A673 (cell line): ENCODE measurements around the gene FCN1. TPM values are rescaled to one million over a fixed set of nuclear protein-coding genes. Genes with fewer than 3 reads are reported as not detected.

ENCODE experiments used
- Bru-seq: library from RNA; stranded (reverse); fragments of 400-500 nt; gene quantifications from one replicate; lab custom pipeline; 2021; lab: Mats Ljungman, UMichigan
- BruChase-seq, 2 experiments: library from RNA; stranded (reverse); fragments of 400-500 nt; gene quantifications; one replicate each; lab custom pipeline; 2021; lab: Mats Ljungman, UMichigan
- BruUV-seq: library from RNA; stranded (reverse); fragments of 400-500 nt; replicated peaks from 2 replicates; lab custom pipeline; 2021; lab: Mats Ljungman, UMichigan
- CTCF ChIA-PET: fragments of 300-600 bp; sonication (Branson Sonifier 250); formaldehyde crosslinking; loops from one replicate; lab custom pipeline; 2022; ENCODE audit warnings: antibody characterized with exemption; lab: Charles Lee
- POLR2A ChIA-PET: fragments of 300-600 bp; sonication (Branson Sonifier 250); formaldehyde crosslinking; loops from one replicate; lab custom pipeline; 2022; ENCODE audit warnings: antibody characterized with exemption; ENCODE audit not compliant: low non-redundant PET; lab: Charles Lee
- DNase-seq: peaks from one replicate; pipeline ENCODE4 v3.0.0-alpha.2; 2015; ENCODE audit warnings: low spot score
- H3K27ac ChIP-seq: fragments of 200-600 bp; sonication (generic); 2 replicates; pipeline ENCODE4 v1.5.1; 2016; ENCODE audit warnings: mixed run types, low read depth, mild to moderate bottlenecking, mixed read lengths, antibody characterized with exemption, low read length; ENCODE audit not compliant: poor library complexity, severe bottlenecking
- H3K27me3 ChIP-seq: fragments of 200-600 bp; sonication (generic); replicated peaks from 2 replicates; pipeline ENCODE4 v1.6.1; 2017; ENCODE audit warnings: mixed run types, low read depth, mild to moderate bottlenecking, mixed read lengths, antibody characterized with exemption, low read length; ENCODE audit not compliant: insufficient read depth, poor library complexity
- H3K36me3 ChIP-seq: fragments of 200-600 bp; sonication (generic); 2 replicates; pipeline ENCODE4 v1.6.1; 2016; ENCODE audit warnings: mixed run types, mild to moderate bottlenecking, mixed read lengths, antibody characterized with exemption, low read length; ENCODE audit not compliant: insufficient read depth, poor library complexity, severe bottlenecking
- H3K4me1 ChIP-seq: fragments of 200-600 bp; sonication (generic); 2 replicates; pipeline ENCODE4 v1.6.1; 2017; ENCODE audit warnings: mixed run types, mild to moderate bottlenecking, mixed read lengths, antibody characterized with exemption, low read length; ENCODE audit not compliant: insufficient read depth, poor library complexity, severe bottlenecking
- H3K4me3 ChIP-seq: fragments of 200-600 bp; sonication (generic); 2 replicates; pipeline ENCODE4 v1.5.1; 2016; ENCODE audit warnings: low read depth, mixed run types, mild to moderate bottlenecking, mixed read lengths, low read length; ENCODE audit not compliant: poor library complexity, severe bottlenecking
- H3K9me3 ChIP-seq: fragments of 200-600 bp; sonication (generic); 2 replicates; pipeline ENCODE4 v1.6.1; 2016; ENCODE audit warnings: mixed run types, low read depth, mild to moderate bottlenecking, mixed read lengths, antibody characterized with exemption, low read length; ENCODE audit not compliant: poor library complexity, severe bottlenecking
- CTCF ChIP-seq: fragments of 300-800, 200-600 bp; sonication (generic); conservative IDR thresholded peaks from 2 replicates; pipeline ENCODE4 v1.5.1; 2017; ENCODE audit warnings: low read depth, mild to moderate bottlenecking, antibody characterized with exemption, low read length, moderate library complexity, mixed read lengths
- EZH2 ChIP-seq: fragments of 200-600 bp; sonication (generic); IDR thresholded peaks from 2 replicates; pipeline ENCODE4 v1.6.1; 2017; ENCODE audit warnings: borderline replicate concordance, low read depth, mild to moderate bottlenecking, mixed read lengths, antibody characterized with exemption, low read length; ENCODE audit not compliant: poor library complexity, severe bottlenecking
- intact Hi-C: fragments of 100-400 bp; cut with micrococcal nuclease; formaldehyde crosslinking; loops from one replicate; pipeline ENCODE4 v1.10.0; 2022; ENCODE audit not compliant: unreplicated experiment
- long read RNA-seq: library from polyadenylated mRNA; stranded (forward); transcript quantifications from one replicate; pipeline ENCODE4 v2.0.0, GENCODE V29; 2022
- total RNA-seq: library from RNA; stranded (reverse); gene quantifications from 2 replicates; pipeline ENCODE4 v1.2.3, GENCODE V29; 2021

FCN1 gene
- not detected in 2 replicates for total RNA-seq
- not detected for Bru-seq, nascent RNA
- BruChase-seq, experiment 1, labeled RNA remaining after a 2-hour chase = not detected
- BruChase-seq, experiment 2, labeled RNA remaining after a 6-hour chase = not detected
- long read RNA-seq = 0 reads

GRCh38 chr9:134917431-134918373, at the start of gene FCN1:
Gene FCN1 (minus strand): TSS chr9:134917912. CDS start chr9:134917871, 41 bp downstream.
- no TSS peak for BruUV-seq
- Histone ChIP-seq H3K27ac (no peak within 1 kb of the TSS), H3K4me1 (no peaks in the 10 kb centered on the region), H3K4me3 (no peak within 1 kb of the TSS), H3K36me3 (no peaks in the 10 kb centered on the region), H3K27me3 (no peaks in the 10 kb centered on the region), H3K9me3 (peaks cover 11% of the 10 kb centered on the region)
- POLR2A ChIA-PET = no interaction called here
- intact Hi-C loops = no loop called here
- peak; percentile 29 for DNase-seq
- CTCF ChIA-PET = interaction anchor here (0.6 kb wide), 1 partner anchor 756 kb away, joined by 8 read pairs; no protein-coding TSS in a partner anchor
- TF ChIP-seq CTCF = no peak
- TF ChIP-seq EZH2 = no peak

GRCh38 chr9:134966697-134967546, 49.2 kb upstream of the FCN1 start:
- Histone ChIP-seq H3K9me3 (no peaks in the 10 kb centered on the region), H3K4me3 (no peak overlapping the region), H3K27ac (no peak overlapping the region), H3K27me3 (no peaks in the 10 kb centered on the region), H3K36me3 (no peaks in the 10 kb centered on the region), H3K4me1 (peaks cover 12% of the 10 kb centered on the region)
- POLR2A ChIA-PET = no interaction called here
- CTCF ChIA-PET = no interaction called here
- DNase-seq = no peak
- TF ChIP-seq CTCF (no peak), EZH2 (no peak)
- BruUV-seq = no TSS peak
- intact Hi-C loops = no loop called here

- Histone ChIP-seq H3K4me1 (peaks cover 12% of the 10 kb centered on the region), H3K27me3 (no peaks in the 10 kb centered on the region), H3K4me3 (no peak overlapping the region), H3K36me3 (no peaks in the 10 kb centered on the region), H3K9me3 (no peaks in the 10 kb centered on the region), H3K27ac (no peak overlapping the region)
- DNase-seq = no peak
- TF ChIP-seq CTCF = no peak
- TF ChIP-seq EZH2 = no peak
- ChIA-PET POLR2A (no interaction called here), CTCF (no interaction called here)
- intact Hi-C loops = no loop called here
- no TSS peak for BruUV-seq
Measured at GRCh38 chr9:134966270-134966669, 48.6 kb upstream of the FCN1 start.
